ENCODE measurements around the gene SERPINF2. TPM values are rescaled to one million over a fixed set of nuclear protein-coding genes. Genes with fewer than 3 reads are reported as not detected.

SERPINF2 gene
- polyA plus RNA-seq, 1 of the 3 experiments (the other 2 are of a cell fraction) = 0.26 TPM

DNA sequence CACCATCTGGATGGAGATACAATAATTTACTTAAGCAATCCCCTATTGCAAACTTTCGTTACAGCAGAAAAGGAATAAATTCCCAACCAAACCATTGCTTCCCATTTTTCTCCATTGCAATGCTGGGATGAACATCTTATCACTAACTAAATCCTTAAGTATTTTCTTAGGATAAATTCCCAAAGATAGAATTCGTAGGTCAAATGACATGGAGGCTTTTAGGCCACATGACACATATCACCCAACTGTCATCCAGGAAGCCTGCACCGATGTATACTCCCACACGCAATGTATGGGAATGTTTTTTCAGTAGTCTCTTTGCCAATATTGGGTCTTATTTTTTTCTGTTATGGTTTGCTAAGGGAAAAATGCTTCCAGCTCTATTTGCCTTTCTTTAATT, 30.9 kb upstream of the SERPINF2 start:
- peaks cover 49% of the 10 kb centered on the region for H3F3A ChIP-seq (replicated peaks; ENCODE audit: insufficient read depth)
- H2AFZ ChIP-seq (ENCODE audit: low read depth) = no peak overlapping the region
- 88% methylated on average over 4 of the region's 4 CpGs for WGBS (ENCODE audit: low lambda C conversion rate)
- peak overlapping the region in 1 of 2 experiments; percentile 10; a peak in 2 of 4 replicates for H3K27ac ChIP-seq (ENCODE audit: low read depth in 2 of 2, low read length in 1 of 2)
- CTCF ChIA-PET = no interaction called here
- peaks cover 26 to 31% of the 10 kb centered on the region in 2 experiments for H3K36me3 ChIP-seq (replicated peaks in 1 of 2; ENCODE audit: control insufficient read depth in 1 of 2, insufficient read depth in 2 of 2, low read length in 1 of 2)
- no peaks in the 10 kb centered on the region for H3K9me2 ChIP-seq
- H4K20me1 ChIP-seq (ENCODE audit: insufficient read depth) = peaks cover 48% of the 10 kb centered on the region
- no peak overlapping the region for H3K9ac ChIP-seq
- POLR2A ChIA-PET = no interaction called here
- no peak for TF ChIP-seq EP300 (IDR thresholded peaks at IDR 0.05; ENCODE audit: borderline replicate concordance in 1 of 2, low read depth in 1 of 2, low read length in 1 of 2)
- no peak for TF ChIP-seq NFIC (IDR thresholded peaks at IDR 0.05; ENCODE audit: borderline replicate concordance)
- TF ChIP-seq, protein P1, sequence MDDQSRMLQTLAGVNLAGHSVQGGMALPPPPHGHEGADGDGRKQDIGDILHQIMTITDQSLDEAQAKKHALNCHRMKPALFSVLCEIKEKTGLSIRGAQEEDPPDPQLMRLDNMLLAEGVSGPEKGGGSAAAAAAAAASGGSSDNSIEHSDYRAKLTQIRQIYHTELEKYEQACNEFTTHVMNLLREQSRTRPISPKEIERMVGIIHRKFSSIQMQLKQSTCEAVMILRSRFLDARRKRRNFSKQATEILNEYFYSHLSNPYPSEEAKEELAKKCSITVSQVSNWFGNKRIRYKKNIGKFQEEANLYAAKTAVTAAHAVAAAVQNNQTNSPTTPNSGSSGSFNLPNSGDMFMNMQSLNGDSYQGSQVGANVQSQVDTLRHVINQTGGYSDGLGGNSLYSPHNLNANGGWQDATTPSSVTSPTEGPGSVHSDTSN (IDR thresholded peaks at IDR 0.05) = no peak
- TF ChIP-seq RXRA (IDR thresholded peaks at IDR 0.05; ENCODE audit: borderline replicate concordance, low read depth) = no peak
- TF ChIP-seq, protein P2, sequence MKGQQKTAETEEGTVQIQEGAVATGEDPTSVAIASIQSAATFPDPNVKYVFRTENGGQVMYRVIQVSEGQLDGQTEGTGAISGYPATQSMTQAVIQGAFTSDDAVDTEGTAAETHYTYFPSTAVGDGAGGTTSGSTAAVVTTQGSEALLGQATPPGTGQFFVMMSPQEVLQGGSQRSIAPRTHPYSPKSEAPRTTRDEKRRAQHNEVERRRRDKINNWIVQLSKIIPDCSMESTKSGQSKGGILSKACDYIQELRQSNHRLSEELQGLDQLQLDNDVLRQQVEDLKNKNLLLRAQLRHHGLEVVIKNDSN (IDR thresholded peaks at IDR 0.05; ENCODE audit: borderline replicate concordance, low read depth) = no peak
- TF ChIP-seq TCF12 (IDR thresholded peaks at IDR 0.05) = no peak
- TF ChIP-seq EZH2phosphoT487 (IDR thresholded peaks at IDR 0.05; ENCODE audit: borderline replicate concordance, low read depth) = no peak
- no peak for TF ChIP-seq TEAD4 (IDR thresholded peaks at IDR 0.05; ENCODE audit: borderline replicate concordance, insufficient read depth)
- no peak for TF ChIP-seq GATA2 (CRISPR knock-in tag; IDR thresholded peaks at IDR 0.05)
- TF ChIP-seq ELF1 (IDR thresholded peaks at IDR 0.05) = no peak
- TF ChIP-seq MEF2A (IDR thresholded peaks at IDR 0.05; ENCODE audit: borderline replicate concordance, low read depth) = no peak
- no peaks in the 10 kb centered on the region for H3K27me3 ChIP-seq (ENCODE audit: insufficient read depth)
- H3K4me2 ChIP-seq = 0 out of 2 replicates have a peak overlapping the region, but pooled peaks have one; percentile 27
- no peak overlapping the region for H3K4me3 ChIP-seq (ENCODE audit: low read depth in 2 of 2, low read length in 1 of 2)
- no peak for DNase-seq
- H3K9me3 ChIP-seq = no peaks in the 10 kb centered on the region
- H3K4me1 ChIP-seq (ENCODE audit: control insufficient read depth in 1 of 2, insufficient read depth in 2 of 2, low read depth in 1 of 2, low read length in 1 of 2) = peaks cover 13 to 25% of the 10 kb centered on the region in 2 experiments; a peak in 3 of 4 replicates
- peaks cover 54% of the 10 kb centered on the region for H3K79me2 ChIP-seq (ENCODE audit: insufficient read depth)

DNA sequence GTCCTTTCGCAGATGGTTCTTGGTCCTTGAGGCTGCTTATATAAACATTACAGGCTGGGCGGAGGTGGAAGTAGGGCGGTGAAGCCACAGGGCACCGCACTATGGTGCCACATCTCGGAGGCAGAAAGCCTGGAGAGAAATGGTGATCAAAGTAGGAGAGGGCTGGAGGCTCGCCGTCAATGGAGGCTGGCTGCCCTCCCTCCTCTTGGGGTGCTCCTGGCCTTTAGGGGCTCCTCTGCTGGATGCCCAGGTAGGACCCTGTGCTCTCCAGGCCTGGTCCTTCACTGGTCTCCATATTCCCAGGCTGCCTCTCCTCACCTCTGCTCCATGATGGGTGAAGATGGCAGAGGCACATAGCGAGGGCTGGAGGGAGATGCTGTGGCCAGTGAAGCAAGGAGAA, 30.4 kb upstream of the SERPINF2 start:
- Histone ChIP-seq H3K27me3 (ENCODE audit: insufficient read depth) (no peaks in the 10 kb centered on the region), H3F3A (replicated peaks; ENCODE audit: insufficient read depth) (peaks cover 50% of the 10 kb centered on the region), H3K27ac (ENCODE audit: low read depth in 2 of 2, low read length in 1 of 2) (no peak overlapping the region; a peak in 1 of 4 replicates), H4K20me1 (ENCODE audit: insufficient read depth) (peaks cover 48% of the 10 kb centered on the region), H3K4me3 (ENCODE audit: low read depth in 2 of 2, low read length in 1 of 2) (no peak overlapping the region), H3K9ac (no peak overlapping the region), H3K79me2 (ENCODE audit: insufficient read depth) (peaks cover 54% of the 10 kb centered on the region), H3K9me3 (no peaks in the 10 kb centered on the region), H3K9me2 (no peaks in the 10 kb centered on the region), H3K4me1 (ENCODE audit: control insufficient read depth in 1 of 2, insufficient read depth in 2 of 2, low read depth in 1 of 2, low read length in 1 of 2) (peaks cover 13 to 25% of the 10 kb centered on the region in 2 experiments; a peak in 3 of 4 replicates), H3K4me2 (0 out of 2 replicates have a peak overlapping the region, but pooled peaks have one; percentile 27), H2AFZ (ENCODE audit: low read depth) (no peak overlapping the region), H3K36me3 (replicated peaks in 1 of 2; ENCODE audit: control insufficient read depth in 1 of 2, insufficient read depth in 2 of 2, low read length in 1 of 2) (peaks cover 26 to 31% of the 10 kb centered on the region in 2 experiments)
- WGBS (ENCODE audit: low lambda C conversion rate) = 94% methylated on average over 8 of the region's 8 CpGs
- CTCF ChIA-PET = interaction anchor here (1.6 kb wide), 1 partner anchor 43 kb away, joined by 8 read pairs; no protein-coding TSS in a partner anchor
- DNase-seq = no peak
- POLR2A ChIA-PET = no interaction called here
- TF ChIP-seq, protein P3, sequence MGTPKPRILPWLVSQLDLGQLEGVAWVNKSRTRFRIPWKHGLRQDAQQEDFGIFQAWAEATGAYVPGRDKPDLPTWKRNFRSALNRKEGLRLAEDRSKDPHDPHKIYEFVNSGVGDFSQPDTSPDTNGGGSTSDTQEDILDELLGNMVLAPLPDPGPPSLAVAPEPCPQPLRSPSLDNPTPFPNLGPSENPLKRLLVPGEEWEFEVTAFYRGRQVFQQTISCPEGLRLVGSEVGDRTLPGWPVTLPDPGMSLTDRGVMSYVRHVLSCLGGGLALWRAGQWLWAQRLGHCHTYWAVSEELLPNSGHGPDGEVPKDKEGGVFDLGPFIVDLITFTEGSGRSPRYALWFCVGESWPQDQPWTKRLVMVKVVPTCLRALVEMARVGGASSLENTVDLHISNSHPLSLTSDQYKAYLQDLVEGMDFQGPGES (IDR thresholded peaks at IDR 0.05; ENCODE audit: low read depth, low read length) = no peak
- TF ChIP-seq GABPA (IDR thresholded peaks at IDR 0.05; ENCODE audit: low read depth) = no peak
- TF ChIP-seq TAF1 (IDR thresholded peaks at IDR 0.05; ENCODE audit: borderline replicate concordance, low read depth, low read length) = no peak
- TF ChIP-seq, protein P1 (IDR thresholded peaks at IDR 0.05) = no peak
- TF ChIP-seq MEF2A (IDR thresholded peaks at IDR 0.05; ENCODE audit: borderline replicate concordance, low read depth) = no peak
- TF ChIP-seq, protein P4, sequence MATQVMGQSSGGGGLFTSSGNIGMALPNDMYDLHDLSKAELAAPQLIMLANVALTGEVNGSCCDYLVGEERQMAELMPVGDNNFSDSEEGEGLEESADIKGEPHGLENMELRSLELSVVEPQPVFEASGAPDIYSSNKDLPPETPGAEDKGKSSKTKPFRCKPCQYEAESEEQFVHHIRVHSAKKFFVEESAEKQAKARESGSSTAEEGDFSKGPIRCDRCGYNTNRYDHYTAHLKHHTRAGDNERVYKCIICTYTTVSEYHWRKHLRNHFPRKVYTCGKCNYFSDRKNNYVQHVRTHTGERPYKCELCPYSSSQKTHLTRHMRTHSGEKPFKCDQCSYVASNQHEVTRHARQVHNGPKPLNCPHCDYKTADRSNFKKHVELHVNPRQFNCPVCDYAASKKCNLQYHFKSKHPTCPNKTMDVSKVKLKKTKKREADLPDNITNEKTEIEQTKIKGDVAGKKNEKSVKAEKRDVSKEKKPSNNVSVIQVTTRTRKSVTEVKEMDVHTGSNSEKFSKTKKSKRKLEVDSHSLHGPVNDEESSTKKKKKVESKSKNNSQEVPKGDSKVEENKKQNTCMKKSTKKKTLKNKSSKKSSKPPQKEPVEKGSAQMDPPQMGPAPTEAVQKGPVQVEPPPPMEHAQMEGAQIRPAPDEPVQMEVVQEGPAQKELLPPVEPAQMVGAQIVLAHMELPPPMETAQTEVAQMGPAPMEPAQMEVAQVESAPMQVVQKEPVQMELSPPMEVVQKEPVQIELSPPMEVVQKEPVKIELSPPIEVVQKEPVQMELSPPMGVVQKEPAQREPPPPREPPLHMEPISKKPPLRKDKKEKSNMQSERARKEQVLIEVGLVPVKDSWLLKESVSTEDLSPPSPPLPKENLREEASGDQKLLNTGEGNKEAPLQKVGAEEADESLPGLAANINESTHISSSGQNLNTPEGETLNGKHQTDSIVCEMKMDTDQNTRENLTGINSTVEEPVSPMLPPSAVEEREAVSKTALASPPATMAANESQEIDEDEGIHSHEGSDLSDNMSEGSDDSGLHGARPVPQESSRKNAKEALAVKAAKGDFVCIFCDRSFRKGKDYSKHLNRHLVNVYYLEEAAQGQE (IDR thresholded peaks at IDR 0.05; ENCODE audit: low read depth, low read length) = no peak
- TF ChIP-seq NFIC (IDR thresholded peaks at IDR 0.05; ENCODE audit: borderline replicate concordance) = no peak
- TF ChIP-seq RCOR1 (IDR thresholded peaks at IDR 0.05; ENCODE audit: low read length) = no peak
- no peak for TF ChIP-seq JUND (IDR thresholded peaks at IDR 0.05)
- TF ChIP-seq TEAD4 (IDR thresholded peaks at IDR 0.05; ENCODE audit: borderline replicate concordance, insufficient read depth) = no peak
- TF ChIP-seq RAD21 (IDR thresholded peaks at IDR 0.05; ENCODE audit: low read length) = no peak
- no peak for TF ChIP-seq POLR2AphosphoS5 (IDR thresholded peaks at IDR 0.05; ENCODE audit: low read depth, low read length)
- TF ChIP-seq SMC3 (IDR thresholded peaks at IDR 0.05; ENCODE audit: low read depth, low read length) = no peak
- TF ChIP-seq SIN3A (IDR thresholded peaks at IDR 0.05; ENCODE audit: borderline replicate concordance, low read depth, low read length) = no peak
